Sigmoid colon (tissue), 7 donors: ENCODE measurements around the gene TRIO. TPM values are rescaled to one million over a fixed set of nuclear protein-coding genes. Genes with fewer than 3 reads are reported as not detected.
"Not testable (repeated sequence)": the region's sequence is repeated elsewhere in the genome, so short reads cannot be mapped to it uniquely, and the experiment has no call there.

Experiments
- DNase-seq: peaks from one replicate; pipeline ENCODE4 v3.0.0-alpha.2; 2019
- H3K27ac ChIP-seq, 4 donors: fragments of 200-600 bp; sonication (generic); one replicate each; pipeline ENCODE4 v1.5.1; 2016 to 2019; ENCODE audit warnings: mild to moderate bottlenecking in 1 of 4
- H3K27me3 ChIP-seq, 3 donors: fragments of 200-600 bp; sonication (generic); one replicate each; pipeline ENCODE4 v1.5.1; 2019; ENCODE audit warnings: mild to moderate bottlenecking in 1 of 3
- H3K36me3 ChIP-seq, 4 donors: fragments of 200-600 bp; sonication (generic); one replicate each; pipeline ENCODE4 v1.5.1; 2016 to 2019
- H3K4me1 ChIP-seq, 4 donors: fragments of 200-600 bp; sonication (generic); one replicate each; pipeline ENCODE4 v1.5.1; 2017 to 2019
- H3K4me3 ChIP-seq, 4 donors: fragments of 200-600 bp; sonication (generic); one replicate each; pipeline ENCODE4 v1.5.1; 2017 to 2019; ENCODE audit warnings: mild to moderate bottlenecking in 2 of 4, moderate library complexity in 1 of 4
- H3K9me3 ChIP-seq, 4 donors: fragments of 200-600 bp in 3 of 4; sonication (generic) in 3 of 4; one replicate each; pipeline versions ENCODE4 v1.5.1 to v1.6.1; 2013 to 2019
- CTCF ChIP-seq, 4 experiments: fragments of 450-650 bp in 3 of 4; fragments of 200-600 bp in 1 of 4; IDR thresholded peaks; one replicate each; pipeline ENCODE4 v1.5.1; 2016 to 2019; ENCODE audit warnings: antibody characterized with exemption in 4 of 4, mild to moderate bottlenecking in 3 of 4, moderate library complexity in 2 of 4
- EP300 ChIP-seq, 4 donors: sonication (generic); formaldehyde crosslinking; IDR thresholded peaks; one replicate each; pipeline ENCODE4 v1.6.1; 2017; ENCODE audit warnings: antibody characterized with exemption in 4 of 4
- POLR2A ChIP-seq, 2 donors: fragments of 450-650 bp; IDR thresholded peaks; one replicate each; pipeline ENCODE4 v1.6.1; 2016; ENCODE audit warnings: antibody characterized with exemption in 2 of 2, mild to moderate bottlenecking in 2 of 2, moderate library complexity in 2 of 2
- POLR2AphosphoS5 ChIP-seq, 4 donors: sonication (generic); formaldehyde crosslinking; IDR thresholded peaks; one replicate each; pipeline ENCODE4 v1.6.1; 2017; ENCODE audit warnings: antibody characterized with exemption in 4 of 4
- WGBS, 2 donors: extraction: QIAGEN DNeasy Blood & Tissue Kit; methylation state at CpG; one replicate each; pipeline ENCODE4 v1.1.7; 2013; 5-methylcytosine and 5-hydroxymethylcytosine counted together
- intact Hi-C: fragments of 100-400 bp; cut with DNase I; formaldehyde crosslinking; loops from one replicate; pipeline ENCODE4 v1.15.1; 2023
- polyA plus RNA-seq, 3 donors: library from polyadenylated mRNA; stranded (reverse); fragments of 200-250 nt; gene quantifications; one replicate each; pipeline ENCODE4 v1.2.3, GENCODE V29; 2013
- total RNA-seq, 4 donors: library from RNA; depleted of rRNA; stranded (reverse); fragments of >200 nt; gene quantifications; one replicate each; pipeline ENCODE4 v1.1.0, GENCODE V29; 2016
- donor health status: healthy with polysubstance abuse.
- donor health status: Bipolar disorder and iron deficiency.
- donor health status: healthy.

TRIO gene
- total and polyA plus RNA-seq, 7 donors: 34.8 to 300 (median 119) TPM

- WGBS, 2 donors: 71 to 83% methylated on average over 3 of the region's 3 CpGs
- H3K4me3 ChIP-seq: no peak overlapping the region
- TF ChIP-seq EP300 (IDR thresholded peaks at IDR 0.05) (no peak), POLR2A (IDR thresholded peaks at IDR 0.05) (no peak), POLR2AphosphoS5 (IDR thresholded peaks at IDR 0.05) (no peak), CTCF (IDR thresholded peaks at IDR 0.05) (no peak)
- H3K4me1 ChIP-seq: no peaks in the 10 kb centered on the region
- intact Hi-C loops: no loop called here
- peaks cover 0 to 3% (median 0%) of the 10 kb centered on the region in 4 donors for H3K9me3 ChIP-seq
- DNase-seq: no peak
- H3K27ac ChIP-seq: no peak overlapping the region
- no peaks in the 10 kb centered on the region for H3K36me3 ChIP-seq
- no peaks in the 10 kb centered on the region for H3K27me3 ChIP-seq
Measured at GRCh38 chr5:14545308-14545707, 402.2 kb downstream of the TRIO start.

GRCh38 chr5:14545862-14546261 is 402.7 kb downstream of the TRIO start:
- Histone ChIP-seq H3K27ac (no peak overlapping the region), H3K4me3 (no peak overlapping the region), H3K4me1 (no peaks in the 10 kb centered on the region), H3K27me3 (no peaks in the 10 kb centered on the region), H3K36me3 (no peaks in the 10 kb centered on the region), H3K9me3 (peaks cover 0 to 3% (median 0%) of the 10 kb centered on the region in 4 donors)
- intact Hi-C loops: no loop called here
- TF ChIP-seq EP300 (IDR thresholded peaks at IDR 0.05) (no peak), POLR2AphosphoS5 (IDR thresholded peaks at IDR 0.05) (no peak), CTCF (IDR thresholded peaks at IDR 0.05) (no peak), POLR2A (IDR thresholded peaks at IDR 0.05) (no peak)
- DNase-seq: no peak
- 48 to 93% methylated on average over 1 of the region's 1 CpG for WGBS, 2 donors

- H3K4me3 ChIP-seq: no peak overlapping the region
- H3K4me1 ChIP-seq: no peaks in the 10 kb centered on the region
- no peak for DNase-seq
- no peaks in the 10 kb centered on the region for H3K27me3 ChIP-seq
- intact Hi-C loops: no loop called here
- no peak overlapping the region for H3K27ac ChIP-seq
- H3K36me3 ChIP-seq: no peaks in the 10 kb centered on the region
- WGBS, 2 donors: 100% methylated on average over 1 of the region's 1 CpG
- peaks cover 0 to 3% (median 0%) of the 10 kb centered on the region in 4 donors for H3K9me3 ChIP-seq
- TF ChIP-seq CTCF (IDR thresholded peaks at IDR 0.05) (no peak), POLR2A (IDR thresholded peaks at IDR 0.05) (no peak), POLR2AphosphoS5 (IDR thresholded peaks at IDR 0.05) (no peak), EP300 (IDR thresholded peaks at IDR 0.05) (no peak)
Measured at GRCh38 chr5:14547666-14548065, 404.5 kb downstream of the TRIO start.

- intact Hi-C loops: no loop called here
- DNase-seq: no peak
- Histone ChIP-seq H3K27ac (no peak overlapping the region), H3K4me3 (no peak overlapping the region), H3K27me3 (no peaks in the 10 kb centered on the region), H3K9me3 (peaks cover 0 to 3% (median 0%) of the 10 kb centered on the region in 4 donors), H3K36me3 (no peaks in the 10 kb centered on the region), H3K4me1 (no peaks in the 10 kb centered on the region)
- TF ChIP-seq EP300 (IDR thresholded peaks at IDR 0.05) (no peak), CTCF (IDR thresholded peaks at IDR 0.05) (no peak), POLR2A (IDR thresholded peaks at IDR 0.05) (no peak)
- WGBS, 2 donors: 19 to 72% methylated on average over 3 of the region's 3 CpGs
Measured at GRCh38 chr5:14551211-14551610, 408.1 kb downstream of the TRIO start.

- no peaks in the 10 kb centered on the region for H3K4me1 ChIP-seq
- no peak for DNase-seq
- no peak for TF ChIP-seq POLR2AphosphoS5 (IDR thresholded peaks at IDR 0.05)
- no peak for TF ChIP-seq CTCF (IDR thresholded peaks at IDR 0.05)
- TF ChIP-seq EP300 (IDR thresholded peaks at IDR 0.05): no peak
- TF ChIP-seq POLR2A (IDR thresholded peaks at IDR 0.05): no peak
- no peaks in the 10 kb centered on the region for H3K9me3 ChIP-seq
- no peak overlapping the region for H3K4me3 ChIP-seq
- 62 to 78% methylated on average over 1 of the region's 1 CpG for WGBS, 2 donors
- no peaks in the 10 kb centered on the region for H3K36me3 ChIP-seq
- H3K27me3 ChIP-seq: no peaks in the 10 kb centered on the region
- intact Hi-C loops: no loop called here
- H3K27ac ChIP-seq: no peak overlapping the region
Measured at GRCh38 chr5:14552017-14552416, 408.9 kb downstream of the TRIO start.

GRCh38 chr5:14554288-14554687 is 411.1 kb downstream of the TRIO start:
- H3K9me3 ChIP-seq, H3K27me3 ChIP-seq, H3K4me1 ChIP-seq, H3K4me3 ChIP-seq, intact Hi-C loops, H3K36me3 ChIP-seq, DNase-seq, H3K27ac ChIP-seq: not testable (repeated sequence)
- 76 to 96% methylated on average over 3 of the region's 3 CpGs for WGBS, 2 donors
